ENCODE data around the gene RDH12. TPM values are rescaled to one million over a fixed set of nuclear protein-coding genes. Genes with fewer than 3 reads are reported as not detected.

RDH12 gene
- total RNA-seq, 1 experiment from 2014 or later: not detected

DNA sequence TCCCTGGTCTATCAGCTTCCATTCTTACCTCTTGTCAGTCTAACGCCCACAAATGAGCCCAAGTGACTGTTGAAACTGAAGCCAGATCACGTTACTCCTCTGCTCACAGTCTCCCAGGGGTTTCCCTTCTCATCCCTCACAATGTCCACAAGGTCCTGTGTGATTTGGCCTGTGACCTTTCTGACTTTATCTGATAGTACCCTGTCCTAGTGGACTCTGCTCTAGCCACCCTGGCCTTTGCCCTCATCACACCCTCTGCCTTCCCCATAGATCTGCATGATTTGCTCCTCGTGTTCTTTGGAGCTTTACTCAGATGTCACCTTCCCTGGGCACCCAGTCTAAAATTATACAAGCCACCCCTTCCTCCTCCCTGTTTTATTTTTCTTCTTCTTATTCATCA is 55.5 kb downstream of the RDH12 start:
- DNase-seq (ENCODE audit: low read depth, low spot score) (no peak), ATAC-seq (no peak)
- no peaks in the 10 kb centered on the region for H3K9me3 ChIP-seq (ENCODE audit: control insufficient read depth, insufficient read depth, low read depth, low read length)
- TF ChIP-seq CTCF (IDR thresholded peaks at IDR 0.05) (no peak), REST (IDR thresholded peaks at IDR 0.05; ENCODE audit: insufficient read depth in 1 of 2, low read depth in 2 of 2, low read length in 1 of 2) (no peak), SIN3A (IDR thresholded peaks at IDR 0.05; ENCODE audit: borderline replicate concordance, insufficient read depth, low read depth, low read length) (no peak), TCF7L2 (IDR thresholded peaks at IDR 0.05; ENCODE audit: low read depth, low read length) (no peak), POLR2AphosphoS5 (IDR thresholded peaks at IDR 0.05; ENCODE audit: low read depth, low read length) (no peak)
- BruUV-seq (replicated peaks): no TSS peak
- CTCF ChIA-PET: no interaction called here
- in situ Hi-C loops (cut with HindIII; ENCODE audit: low pct_unique_long_range_greater_than_20kb, low sequenced_read_pairs): no loop called here
- no peak overlapping the region for H3K4me3 ChIP-seq (ENCODE audit: low read depth in 2 of 2, low read length in 2 of 2)
- no peaks in the 10 kb centered on the region for H3K4me1 ChIP-seq (ENCODE audit: control insufficient read depth, insufficient read depth, low read length)
- intact Hi-C loops (cut with micrococcal nuclease; ENCODE audit: unreplicated experiment): no loop called here
- H3K27me3 ChIP-seq (ENCODE audit: control insufficient read depth, insufficient read depth, low read length): no peaks in the 10 kb centered on the region
- POLR2A ChIA-PET: interaction anchor here (0.6 kb wide), 1 partner anchor 81 kb away, joined by 3 read pairs; no protein-coding TSS in a partner anchor
- H3K27ac ChIP-seq (ENCODE audit: low read length): no peak overlapping the region
- H3K36me3 ChIP-seq (ENCODE audit: control insufficient read depth, insufficient read depth, low read length): peaks cover 2% of the 10 kb centered on the region

DNA sequence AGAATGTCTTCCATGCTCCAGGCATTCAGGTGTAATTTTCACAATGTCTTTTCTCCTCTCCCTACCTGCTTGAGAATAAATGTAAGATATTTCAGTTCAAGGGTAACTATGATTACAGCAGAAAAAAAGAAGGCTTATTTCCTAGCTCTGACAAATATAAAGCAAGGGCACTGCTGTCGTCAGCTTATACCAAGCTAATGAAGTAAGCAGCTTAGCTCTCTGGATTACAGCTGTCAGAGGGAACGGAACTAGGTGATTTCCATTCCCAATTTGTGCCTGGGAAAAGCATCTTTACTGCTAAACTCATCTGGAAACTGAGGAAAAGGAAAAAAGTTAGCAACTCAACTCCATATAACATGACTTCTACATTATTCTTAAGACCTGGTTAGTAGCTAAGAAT is 58.2 kb downstream of the RDH12 start:
- CTCF ChIA-PET: no interaction called here
- intact Hi-C loops (cut with micrococcal nuclease; ENCODE audit: unreplicated experiment) (no loop called here), in situ Hi-C loops (cut with HindIII; ENCODE audit: low pct_unique_long_range_greater_than_20kb, low sequenced_read_pairs) (no loop called here)
- no peak for TF ChIP-seq REST (IDR thresholded peaks at IDR 0.05; ENCODE audit: insufficient read depth in 1 of 2, low read depth in 2 of 2, low read length in 1 of 2)
- TF ChIP-seq CTCF (IDR thresholded peaks at IDR 0.05): no peak
- TF ChIP-seq POLR2AphosphoS5 (IDR thresholded peaks at IDR 0.05; ENCODE audit: low read depth, low read length): no peak
- TF ChIP-seq SIN3A (IDR thresholded peaks at IDR 0.05; ENCODE audit: borderline replicate concordance, insufficient read depth, low read depth, low read length): no peak
- no peak for TF ChIP-seq TCF7L2 (IDR thresholded peaks at IDR 0.05; ENCODE audit: low read depth, low read length)
- 0 out of 2 replicates have a peak, but pooled peaks cover 2% of the 10 kb centered on the region for H3K36me3 ChIP-seq (ENCODE audit: control insufficient read depth, insufficient read depth, low read length)
- H3K9me3 ChIP-seq (ENCODE audit: control insufficient read depth, insufficient read depth, low read depth, low read length): no peaks in the 10 kb centered on the region
- no TSS peak for BruUV-seq (replicated peaks)
- DNase-seq (ENCODE audit: low read depth, low spot score) (no peak), ATAC-seq (no peak)
- H3K4me3 ChIP-seq (ENCODE audit: low read depth in 2 of 2, low read length in 2 of 2): no peak overlapping the region
- no peak overlapping the region for H3K27ac ChIP-seq (ENCODE audit: low read length)
- POLR2A ChIA-PET: no interaction called here
- H3K27me3 ChIP-seq (ENCODE audit: control insufficient read depth, insufficient read depth, low read length): no peaks in the 10 kb centered on the region
- no peaks in the 10 kb centered on the region for H3K4me1 ChIP-seq (ENCODE audit: control insufficient read depth, insufficient read depth, low read length)
